ENCODE measurements around the gene RBM10. TPM values are rescaled to one million over a fixed set of nuclear protein-coding genes. Genes with fewer than 3 reads are reported as not detected.

The RBM10 gene
- total RNA-seq, 1 donor from 2014 or later, result 37.9 TPM

- DNase-seq (ENCODE audit: low spot score in 2 of 2) (no peak), FAIRE-seq (no peak)
Observed at GRCh38 chrX:47146936-47147859, 2.2 kb downstream of the RBM10 start.

GRCh38 chrX:47148946-47149345 lies 3.9 kb downstream of the RBM10 start:
- FAIRE-seq (no peak), DNase-seq (ENCODE audit: low spot score in 2 of 2) (no peak)

- DNase-seq (ENCODE audit: low spot score in 2 of 2), result no peak
- FAIRE-seq, result no peak
Observed at GRCh38 chrX:47151435-47151834, 6.4 kb downstream of the RBM10 start.

GRCh38 chrX:47156611-47157520 lies 11.8 kb downstream of the RBM10 start:
- FAIRE-seq (no peak), DNase-seq (ENCODE audit: low spot score in 2 of 2) (no peak)

GRCh38 chrX:47158131-47158530 lies 13.1 kb downstream of the RBM10 start:
- no peak for FAIRE-seq

GRCh38 chrX:47158781-47159180 lies 13.8 kb downstream of the RBM10 start:
- DNase-seq (ENCODE audit: low spot score in 2 of 2) (no peak), FAIRE-seq (no peak)

More at GRCh38 chrX:47158131-47158530, 13.1 kb downstream of the RBM10 start:
- DNase-seq (ENCODE audit: low spot score in 2 of 2), result no peak

GRCh38 chrX:47160781-47161180 lies 15.8 kb downstream of the RBM10 start:
- FAIRE-seq (no peak), DNase-seq (ENCODE audit: low spot score in 2 of 2) (no peak)

GRCh38 chrX:47162927-47163583 lies 18.0 kb downstream of the RBM10 start:
- DNase-seq (ENCODE audit: low spot score in 2 of 2) (no peak), FAIRE-seq (no peak)

- no peak for FAIRE-seq
- no peak for DNase-seq (ENCODE audit: low spot score in 2 of 2)
Observed at GRCh38 chrX:47164420-47164819, 19.4 kb downstream of the RBM10 start.

- no peak for FAIRE-seq
Observed at GRCh38 chrX:47166126-47166525, 21.1 kb downstream of the RBM10 start.

GRCh38 chrX:47168495-47169073 lies 23.6 kb downstream of the RBM10 start:
- DNase-seq (ENCODE audit: low spot score in 2 of 2) (no peak), FAIRE-seq (no peak)

More at GRCh38 chrX:47166126-47166525, 21.1 kb downstream of the RBM10 start:
- no peak for DNase-seq (ENCODE audit: low spot score in 2 of 2)

- FAIRE-seq (no peak), DNase-seq (ENCODE audit: low spot score in 2 of 2) (no peak)
Observed at GRCh38 chrX:47169273-47169672, 24.3 kb downstream of the RBM10 start.

- DNase-seq (ENCODE audit: low spot score in 2 of 2) (no peak), FAIRE-seq (no peak)
Observed at GRCh38 chrX:47169726-47170515, 24.9 kb downstream of the RBM10 start.

- no peak for FAIRE-seq
- no peak for DNase-seq (ENCODE audit: low spot score in 2 of 2)
Observed at GRCh38 chrX:47170861-47171692, 26.1 kb downstream of the RBM10 start.

- DNase-seq (ENCODE audit: low spot score in 2 of 2) (no peak), FAIRE-seq (no peak)
Observed at GRCh38 chrX:47171996-47172395, 27.0 kb downstream of the RBM10 start.

GRCh38 chrX:47172549-47172948 lies 27.5 kb downstream of the RBM10 start:
- no peak for FAIRE-seq
- no peak for DNase-seq (ENCODE audit: low spot score in 2 of 2)

GRCh38 chrX:47172971-47173792 lies 28.2 kb downstream of the RBM10 start:
- no peak for FAIRE-seq
- no peak for DNase-seq (ENCODE audit: low spot score in 2 of 2)

GRCh38 chrX:47174376-47174775 lies 29.4 kb downstream of the RBM10 start:
- no peak for DNase-seq (ENCODE audit: low spot score in 2 of 2)

More at GRCh38 chrX:47174376-47174775, 29.4 kb downstream of the RBM10 start:
- FAIRE-seq, result no peak

Data from frontal cortex (tissue), 4 donors.